Cardiac muscle cell (in vitro differentiated cells and primary cell): Measurements from ENCODE around the gene PLAC1. TPM values are rescaled to one million over a fixed set of nuclear protein-coding genes. Genes with fewer than 3 reads are reported as not detected.

Experiments used
- DNase-seq, 2 donors: peaks; one replicate each; pipeline versions ENCODE4 v3.0.0 to v3.0.0-alpha.2; 2010 to 2017; ENCODE audit warnings: low read depth in 1 of 2, low spot score in 1 of 2
- H3K27ac ChIP-seq: fragments of 200-600 bp; sonication (generic); 2 replicates; pipeline ENCODE4 v1.5.1; 2016
- H3K27me3 ChIP-seq: fragments of 200-600 bp; sonication (generic); 2 replicates; pipeline ENCODE4 v1.6.0; 2016; ENCODE audit warnings: control low read depth
- H3K36me3 ChIP-seq: fragments of 200-600 bp; sonication (generic); 2 replicates; pipeline ENCODE4 v1.5.1; 2016; ENCODE audit warnings: control low read depth
- H3K4me1 ChIP-seq: fragments of 200-600 bp; sonication (generic); 2 replicates; pipeline ENCODE4 v1.8.1; 2017; ENCODE audit warnings: low read depth, mild to moderate bottlenecking, mixed run types
- H3K4me3 ChIP-seq: fragments of 200-600 bp; sonication (generic); 2 replicates; pipeline ENCODE4 v1.5.1; 2016; ENCODE audit warnings: mild to moderate bottlenecking
- H3K9me3 ChIP-seq: fragments of 200-600 bp; sonication (generic); 2 replicates; pipeline ENCODE4 v1.5.1; 2017; ENCODE audit warnings: low read depth, mild to moderate bottlenecking, control low read depth
- polyA plus RNA-seq: library from polyadenylated mRNA; unstranded; fragments of >200 nt; fragmentation: Nextera tagmentation; extraction: Ambion mirVana; gene quantifications from 2 replicates; pipeline ENCODE4 v1.2.1, GENCODE V29; 2016
- total RNA-seq: library from RNA; depleted of rRNA; stranded (reverse); fragments of >200 nt; gene quantifications from 2 replicates; pipeline ENCODE4 v1.2.3, GENCODE V29; 2016
- TF ChIP-seq, protein P1 (sequence below): IDR thresholded peaks from 2 replicates; pipeline ENCODE4 v1.5.1; 2012; ENCODE audit warnings: low read depth, mild to moderate bottlenecking, low read length

Gene PLAC1
- total and polyA plus RNA-seq, 2 experiments from 2014 or later = 1.2 to 2.0 TPM

DNA sequence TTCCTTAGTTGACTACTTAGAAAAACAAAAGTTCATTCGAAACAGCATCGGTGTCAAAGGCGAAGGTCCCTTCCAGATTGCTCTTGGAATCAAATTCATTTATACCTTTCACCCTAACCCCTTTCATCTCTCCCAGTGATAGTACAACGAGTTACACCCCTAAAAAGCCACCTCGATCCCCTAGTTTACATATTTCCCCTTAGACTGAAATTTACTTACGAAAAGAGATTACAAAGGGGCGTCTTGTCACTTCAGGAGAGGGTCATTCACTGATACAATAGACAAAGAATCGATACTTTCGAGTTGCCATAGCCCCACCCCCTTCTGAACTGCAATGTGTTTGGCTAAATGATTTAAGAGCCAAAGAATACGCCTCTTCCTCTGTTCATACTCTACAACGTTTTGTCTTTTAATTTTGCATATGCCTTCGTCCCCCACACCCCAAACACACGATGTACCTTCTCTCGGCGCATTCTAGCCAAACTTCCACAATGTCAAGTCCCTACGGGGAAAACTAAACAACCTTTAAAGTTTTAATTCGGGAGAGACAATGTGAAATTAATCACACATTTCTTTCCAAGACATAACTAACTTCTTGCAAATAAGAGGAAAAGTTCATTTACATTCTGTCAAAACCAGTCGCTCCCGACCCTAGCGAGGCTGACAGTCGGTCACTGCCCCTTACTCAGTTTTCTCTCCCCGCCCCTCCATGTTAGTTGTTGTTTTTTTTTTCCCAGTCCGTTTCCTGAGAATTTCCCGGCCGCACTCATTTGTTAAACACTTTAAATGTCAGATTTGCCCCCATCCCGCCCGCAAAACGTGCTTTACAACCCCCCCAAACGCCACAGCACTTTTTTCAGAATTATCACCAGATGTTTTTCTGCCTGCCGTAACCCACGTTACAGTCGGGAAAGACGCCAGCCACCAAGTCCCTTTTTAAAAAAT lies 109.7 kb downstream of the PLAC1 start:
- Histone ChIP-seq H3K36me3 (no peaks in the 10 kb centered on the region), H3K4me3 (peak overlapping the region; percentile 73), H3K27ac (peak overlapping the region; percentile 80), H3K4me1 (peaks cover 10% of the 10 kb centered on the region), H3K27me3 (peaks cover 65% of the 10 kb centered on the region), H3K9me3 (no peaks in the 10 kb centered on the region)
- TF ChIP-seq, protein P1, sequence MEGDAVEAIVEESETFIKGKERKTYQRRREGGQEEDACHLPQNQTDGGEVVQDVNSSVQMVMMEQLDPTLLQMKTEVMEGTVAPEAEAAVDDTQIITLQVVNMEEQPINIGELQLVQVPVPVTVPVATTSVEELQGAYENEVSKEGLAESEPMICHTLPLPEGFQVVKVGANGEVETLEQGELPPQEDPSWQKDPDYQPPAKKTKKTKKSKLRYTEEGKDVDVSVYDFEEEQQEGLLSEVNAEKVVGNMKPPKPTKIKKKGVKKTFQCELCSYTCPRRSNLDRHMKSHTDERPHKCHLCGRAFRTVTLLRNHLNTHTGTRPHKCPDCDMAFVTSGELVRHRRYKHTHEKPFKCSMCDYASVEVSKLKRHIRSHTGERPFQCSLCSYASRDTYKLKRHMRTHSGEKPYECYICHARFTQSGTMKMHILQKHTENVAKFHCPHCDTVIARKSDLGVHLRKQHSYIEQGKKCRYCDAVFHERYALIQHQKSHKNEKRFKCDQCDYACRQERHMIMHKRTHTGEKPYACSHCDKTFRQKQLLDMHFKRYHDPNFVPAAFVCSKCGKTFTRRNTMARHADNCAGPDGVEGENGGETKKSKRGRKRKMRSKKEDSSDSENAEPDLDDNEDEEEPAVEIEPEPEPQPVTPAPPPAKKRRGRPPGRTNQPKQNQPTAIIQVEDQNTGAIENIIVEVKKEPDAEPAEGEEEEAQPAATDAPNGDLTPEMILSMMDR = no peak
- peak; percentile 34 to 37 for DNase-seq

DNA sequence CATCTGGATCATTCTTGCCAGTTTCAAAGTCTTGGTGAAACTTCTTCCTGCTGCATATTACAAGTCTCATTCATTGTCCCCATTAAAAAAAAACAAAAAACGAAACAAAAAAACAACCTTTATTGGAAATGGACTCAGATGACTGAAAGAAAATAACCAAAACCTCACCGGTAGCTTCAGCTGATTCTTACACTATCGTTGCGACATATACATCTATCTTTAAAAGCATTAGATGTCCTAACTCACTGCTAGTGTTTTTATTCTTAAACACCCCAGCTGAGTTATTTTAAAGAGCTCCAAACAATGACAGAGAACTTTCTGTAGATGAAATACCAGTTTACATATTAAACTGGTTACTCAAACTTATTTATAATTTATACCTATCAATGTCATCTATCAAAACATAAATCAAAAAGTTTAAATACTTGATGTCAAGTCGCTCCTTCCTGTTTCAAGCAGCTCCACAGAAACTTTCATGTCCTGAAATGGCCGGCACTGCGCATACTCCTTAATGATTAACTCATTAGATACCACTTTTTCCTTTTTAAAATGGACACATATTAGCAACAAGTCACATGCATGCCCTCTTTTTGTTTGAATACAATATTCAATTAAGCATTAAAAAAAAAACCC lies 111.1 kb downstream of the PLAC1 start:
- Histone ChIP-seq H3K27ac (no peak overlapping the region), H3K9me3 (no peaks in the 10 kb centered on the region), H3K4me1 (peaks cover 10% of the 10 kb centered on the region), H3K36me3 (no peaks in the 10 kb centered on the region), H3K27me3 (peaks cover 62% of the 10 kb centered on the region), H3K4me3 (no peak overlapping the region)
- TF ChIP-seq, protein P1 = no peak
- peak in 1 of 2 donors; percentile 52 for DNase-seq

DNA sequence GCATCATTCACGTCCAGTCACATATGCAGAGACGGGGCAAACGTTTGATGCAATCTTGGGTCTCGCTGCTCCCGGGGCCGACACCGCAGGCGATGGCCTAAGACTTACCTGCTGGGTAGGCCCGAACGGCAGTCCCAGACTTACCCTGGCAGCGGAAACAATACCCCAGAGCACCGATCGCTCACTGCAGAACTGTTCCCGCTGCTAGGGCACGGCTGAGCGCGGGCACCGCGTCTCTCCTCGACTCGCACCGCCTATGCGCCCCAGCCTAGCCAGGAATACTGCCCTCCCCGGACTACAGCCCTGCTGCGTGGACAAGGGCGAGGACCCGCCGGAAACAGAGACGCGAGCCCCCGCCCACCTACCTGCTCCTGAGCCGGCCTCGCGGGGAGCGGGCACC lies 112.1 kb downstream of the PLAC1 start:
- H3K36me3 ChIP-seq = no peaks in the 10 kb centered on the region
- peaks cover 2% of the 10 kb centered on the region for H3K4me1 ChIP-seq
- DNase-seq = peak in 1 of 2 donors; percentile 21
- peaks cover 53% of the 10 kb centered on the region for H3K27me3 ChIP-seq
- TF ChIP-seq, protein P1 = no peak
- no peaks in the 10 kb centered on the region for H3K9me3 ChIP-seq
- H3K27ac ChIP-seq = no peak overlapping the region
- H3K4me3 ChIP-seq = no peak overlapping the region

DNA sequence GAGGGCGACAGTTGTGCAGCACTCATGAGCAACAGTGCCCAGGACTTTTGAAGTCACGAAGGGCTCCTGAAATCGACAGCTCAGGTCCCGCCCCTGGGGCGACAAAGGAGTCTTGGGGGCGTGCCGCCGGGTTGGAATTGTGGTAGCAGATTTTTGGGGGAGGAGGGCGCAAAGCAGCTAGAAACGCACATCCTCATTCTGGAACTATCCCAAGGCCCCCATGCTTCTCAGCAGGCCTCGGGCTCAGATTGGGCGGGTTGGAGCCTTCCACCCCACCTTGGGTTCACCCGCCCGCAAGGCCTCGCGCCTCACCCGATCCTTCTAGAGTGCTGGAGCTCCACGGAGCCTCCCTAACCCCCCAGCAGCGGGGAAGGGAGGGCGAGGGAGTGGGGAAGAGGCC lies 112.8 kb downstream of the PLAC1 start:
- Histone ChIP-seq H3K9me3 (no peaks in the 10 kb centered on the region), H3K4me1 (no peaks in the 10 kb centered on the region), H3K27ac (no peak overlapping the region), H3K4me3 (peak overlapping the region; percentile 41), H3K27me3 (peaks cover 46% of the 10 kb centered on the region), H3K36me3 (no peaks in the 10 kb centered on the region)
- peak in 1 of 2 donors; percentile 46 for DNase-seq
- TF ChIP-seq, protein P1 = no peak

DNA sequence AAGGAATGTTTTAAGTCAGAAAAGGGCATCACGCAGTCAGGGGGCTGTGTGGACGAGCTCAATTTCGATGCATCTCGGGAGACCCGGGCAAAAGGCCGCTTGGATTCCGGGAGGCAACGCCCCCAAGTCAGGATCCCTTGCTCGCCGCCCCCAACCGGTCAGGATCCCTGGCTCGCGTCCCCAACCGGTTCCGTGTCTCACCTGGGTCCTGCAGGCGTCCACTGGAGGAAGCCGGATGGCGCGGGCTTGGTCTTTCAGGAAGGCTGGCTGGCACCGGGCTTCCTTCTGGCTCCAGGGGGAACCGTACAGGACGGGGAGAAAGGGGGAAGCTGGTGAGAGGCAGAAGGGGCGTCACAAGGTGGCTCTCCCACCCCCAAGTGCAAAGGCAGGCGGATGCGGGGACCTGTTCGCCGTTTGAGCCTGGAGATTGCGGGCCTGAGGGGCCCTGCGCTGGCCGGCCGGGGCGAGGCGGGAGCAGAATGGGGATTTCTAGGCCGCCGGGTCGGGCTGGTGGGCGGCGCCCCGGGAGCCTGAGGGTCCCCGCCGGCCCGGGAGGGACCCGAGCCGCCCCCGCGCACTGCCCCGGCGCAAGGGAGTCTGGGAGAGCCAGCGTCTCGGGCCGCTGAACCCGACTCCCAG lies 113.6 kb downstream of the PLAC1 start:
- peak; percentile 17 to 48 for DNase-seq
- Histone ChIP-seq H3K9me3 (no peaks in the 10 kb centered on the region), H3K36me3 (no peaks in the 10 kb centered on the region), H3K4me1 (no peaks in the 10 kb centered on the region), H3K27ac (no peak overlapping the region), H3K27me3 (peaks cover 43% of the 10 kb centered on the region), H3K4me3 (peak overlapping the region; percentile 41)
- TF ChIP-seq, protein P1 = no peak
